ACC112 (cell line): ENCODE results near the gene ATP9A.
"Not testable (repeated sequence)": the region's sequence is repeated elsewhere in the genome, so short reads cannot be mapped to it uniquely, and the experiment has no call there.

Experiments used
- H2AFZ ChIP-seq: fragments of 200-600 bp; sonication (generic); one replicate; pipeline ENCODE4 v1.6.0; 2017; ENCODE audit warnings: antibody characterized with exemption, low read length; ENCODE audit not compliant: unreplicated experiment
- H3K27ac ChIP-seq: fragments of 200-600 bp; sonication (generic); 2 replicates; pipeline ENCODE4 v1.5.1; 2014; ENCODE audit warnings: low read depth, mild to moderate bottlenecking, antibody characterized with exemption, low read length, moderate library complexity
- H3K27me3 ChIP-seq: fragments of 200-600 bp; sonication (generic); 2 replicates; pipeline ENCODE4 v1.6.1; 2014; ENCODE audit warnings: mild to moderate bottlenecking, antibody characterized with exemption, low read length, moderate library complexity, mixed read lengths; ENCODE audit not compliant: insufficient read depth
- H3K36me3 ChIP-seq: fragments of 200-600 bp; sonication (generic); 2 replicates; pipeline ENCODE4 v1.6.1; 2016; ENCODE audit warnings: mild to moderate bottlenecking, antibody characterized with exemption, low read length, moderate library complexity, mixed read lengths; ENCODE audit not compliant: insufficient read depth
- H3K4me1 ChIP-seq: fragments of 200-600 bp; sonication (generic); one replicate; pipeline ENCODE4 v1.6.1; 2016; ENCODE audit warnings: low read length, mixed read lengths; ENCODE audit not compliant: insufficient read depth, unreplicated experiment, control insufficient read depth
- H3K4me3 ChIP-seq: fragments of 200-600 bp; sonication (generic); 2 replicates; pipeline ENCODE4 v1.5.1; 2014; ENCODE audit warnings: mild to moderate bottlenecking, low read depth, low read length
- H3K79me2 ChIP-seq: fragments of 200-600 bp; sonication (generic); one replicate; pipeline ENCODE4 v1.6.0; 2016; ENCODE audit warnings: low read length; ENCODE audit not compliant: control insufficient read depth, unreplicated experiment, insufficient read depth

The ATP9A gene

GRCh38 chr20:51791626-51792025 is 23.4 kb upstream of the ATP9A start:
- no peaks in the 10 kb centered on the region for H3K79me2 ChIP-seq

GRCh38 chr20:51790256-51790655 is 22.1 kb upstream of the ATP9A start:
- Histone ChIP-seq H3K27ac (no peak overlapping the region), H2AFZ (no peak overlapping the region), H3K36me3 (no peaks in the 10 kb centered on the region), H3K79me2 (no peaks in the 10 kb centered on the region), H3K27me3 (no peaks in the 10 kb centered on the region), H3K4me3 (no peak overlapping the region), H3K4me1 (no peaks in the 10 kb centered on the region)

More at GRCh38 chr20:51791626-51792025, 23.4 kb upstream of the ATP9A start:
- Histone ChIP-seq H3K27ac (no peak overlapping the region), H3K36me3 (no peaks in the 10 kb centered on the region), H3K4me1 (no peaks in the 10 kb centered on the region), H3K4me3 (no peak overlapping the region), H2AFZ (no peak overlapping the region), H3K27me3 (no peaks in the 10 kb centered on the region)

DNA sequence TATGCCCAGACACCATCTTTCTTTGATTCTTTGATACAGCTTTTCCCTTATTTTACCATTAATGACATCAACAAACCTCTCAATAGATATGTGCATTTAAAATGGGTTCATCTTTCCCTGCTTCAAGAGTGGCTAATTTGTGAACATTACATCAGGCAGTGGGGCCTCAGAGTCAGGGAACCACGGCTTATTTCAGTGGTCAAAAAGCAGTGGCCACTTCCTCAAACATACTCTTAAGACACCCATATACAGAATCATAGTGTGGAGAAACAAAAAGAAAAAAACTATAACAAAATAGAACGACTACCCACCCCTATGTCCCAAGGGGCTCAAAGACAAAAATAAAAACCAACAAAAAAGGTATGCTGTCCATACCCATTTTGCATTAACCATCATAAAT is 21.2 kb upstream of the ATP9A start:
- Histone ChIP-seq H3K27me3 (no peaks in the 10 kb centered on the region), H3K79me2 (no peaks in the 10 kb centered on the region), H2AFZ (no peak overlapping the region), H3K36me3 (no peaks in the 10 kb centered on the region), H3K4me1 (no peaks in the 10 kb centered on the region), H3K4me3 (no peak overlapping the region), H3K27ac (no peak overlapping the region)

DNA sequence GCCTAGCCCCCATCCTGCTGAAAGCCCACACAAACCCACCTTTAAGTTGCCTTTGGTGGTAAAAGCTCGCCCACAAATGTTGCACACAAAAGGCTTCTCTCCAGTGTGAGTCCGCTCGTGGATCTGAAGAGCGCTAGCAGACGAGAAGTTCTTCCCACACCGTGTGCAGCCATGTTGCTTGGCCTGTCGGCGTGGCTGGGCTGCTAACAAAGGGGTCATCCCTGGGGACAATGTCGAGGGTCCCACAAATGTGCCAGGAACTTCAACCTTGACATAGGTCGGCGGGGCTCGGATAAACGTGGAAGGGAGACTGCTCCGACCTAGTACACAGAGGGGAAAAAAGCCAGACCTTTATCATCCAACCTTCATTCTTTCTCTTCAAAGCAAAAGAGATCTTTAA is 20.6 kb upstream of the ATP9A start:
- H3K79me2 ChIP-seq, result no peaks in the 10 kb centered on the region
- H3K4me1 ChIP-seq, result no peaks in the 10 kb centered on the region
- no peaks in the 10 kb centered on the region for H3K27me3 ChIP-seq
- no peak overlapping the region for H3K27ac ChIP-seq
- no peak overlapping the region for H3K4me3 ChIP-seq
- H3K36me3 ChIP-seq, result no peaks in the 10 kb centered on the region
- no peak overlapping the region for H2AFZ ChIP-seq

DNA sequence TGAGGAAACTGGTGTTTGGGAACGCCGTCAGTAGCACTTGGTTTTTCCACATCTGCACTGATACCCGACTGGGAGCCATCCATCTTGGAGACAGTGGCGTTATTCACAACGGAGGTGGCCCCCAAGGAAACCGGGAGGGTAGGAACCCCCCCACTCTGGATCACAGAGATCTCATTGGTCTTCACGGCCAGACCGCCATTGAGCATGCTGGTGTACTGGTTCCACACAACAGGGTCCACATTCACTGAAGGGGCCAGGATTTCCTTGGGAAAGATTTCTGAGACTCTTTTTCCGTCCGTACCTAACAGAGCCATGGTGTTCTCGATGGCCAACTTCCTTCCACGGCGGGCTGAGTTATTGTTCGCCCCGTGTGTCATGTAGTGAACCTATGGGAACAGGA is 16.1 kb upstream of the ATP9A start:
- no peaks in the 10 kb centered on the region for H3K79me2 ChIP-seq
- no peaks in the 10 kb centered on the region for H3K4me1 ChIP-seq
- H3K4me3 ChIP-seq, result no peak overlapping the region
- H3K36me3 ChIP-seq, result no peaks in the 10 kb centered on the region
- H3K27ac ChIP-seq, result no peak overlapping the region
- H2AFZ ChIP-seq, result no peak overlapping the region
- no peaks in the 10 kb centered on the region for H3K27me3 ChIP-seq

DNA sequence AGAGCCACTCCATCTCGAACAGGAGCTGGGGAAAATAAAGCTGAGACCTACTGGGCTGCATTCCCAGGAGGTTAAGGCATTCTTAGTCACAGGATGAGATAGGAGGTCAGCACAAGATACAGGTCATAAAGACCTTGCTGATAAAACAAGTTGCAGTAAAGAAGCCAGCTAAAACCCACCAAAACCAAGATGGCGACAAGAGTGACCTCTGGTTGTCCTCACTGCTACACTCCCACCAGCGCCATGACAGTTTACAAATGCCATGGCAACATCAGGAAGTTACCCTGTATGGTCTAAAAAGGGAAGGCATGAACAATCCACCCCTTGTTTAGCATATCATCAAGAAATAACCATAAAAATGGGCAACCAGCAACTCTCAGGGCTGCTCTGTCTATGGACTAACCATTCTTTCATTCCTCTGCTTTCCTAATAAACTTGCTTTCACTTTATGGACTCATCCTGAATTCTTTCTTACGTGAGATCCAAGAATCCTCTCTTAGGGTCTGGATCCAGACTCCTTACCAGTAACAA is 10.1 kb upstream of the ATP9A start:
- not testable (repeated sequence) for H3K79me2 ChIP-seq, H3K4me1 ChIP-seq, H3K27me3 ChIP-seq, H3K27ac ChIP-seq, H3K36me3 ChIP-seq, H2AFZ ChIP-seq, H3K4me3 ChIP-seq

- Histone ChIP-seq H3K79me2 (no peaks in the 10 kb centered on the region), H3K36me3 (no peaks in the 10 kb centered on the region), H3K4me1 (no peaks in the 10 kb centered on the region), H3K27ac (no peak overlapping the region), H2AFZ (no peak overlapping the region), H3K27me3 (no peaks in the 10 kb centered on the region), H3K4me3 (no peak overlapping the region)
These were observed 7.1 kb upstream of the ATP9A start for GRCh38 chr20:51775241-51775640.

DNA sequence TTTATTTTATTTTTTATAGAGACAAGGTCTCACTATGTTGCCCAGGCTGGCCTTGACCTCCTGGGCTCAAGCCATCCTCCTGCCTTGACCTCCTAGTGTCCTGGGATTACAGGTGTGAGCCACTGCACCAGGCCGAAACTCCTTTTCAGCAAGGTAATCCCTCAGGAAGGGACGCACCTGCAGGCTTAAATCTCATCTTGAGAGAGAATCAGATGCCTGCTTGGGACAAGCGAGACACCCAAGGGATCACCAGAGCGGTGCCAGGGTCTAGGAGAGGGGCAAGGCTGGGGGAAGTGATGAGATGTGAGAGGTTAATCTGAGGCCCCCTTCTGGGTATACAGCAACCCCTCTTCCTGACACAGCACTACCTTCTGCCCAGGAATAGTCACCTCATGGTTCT is 4.0 kb upstream of the ATP9A start:
- Histone ChIP-seq H3K27ac (no peak overlapping the region), H2AFZ (no peak overlapping the region), H3K79me2 (no peaks in the 10 kb centered on the region), H3K4me1 (no peaks in the 10 kb centered on the region), H3K36me3 (no peaks in the 10 kb centered on the region), H3K27me3 (no peaks in the 10 kb centered on the region), H3K4me3 (no peak overlapping the region)

- H3K27ac ChIP-seq, result no peak overlapping the region
- H3K79me2 ChIP-seq, result no peaks in the 10 kb centered on the region
- H3K4me3 ChIP-seq, result no peak overlapping the region
- H2AFZ ChIP-seq, result no peak overlapping the region
- H3K27me3 ChIP-seq, result no peaks in the 10 kb centered on the region
- H3K4me1 ChIP-seq, result no peaks in the 10 kb centered on the region
- H3K36me3 ChIP-seq, result no peaks in the 10 kb centered on the region
These were observed 1.9 kb upstream of the ATP9A start for GRCh38 chr20:51769976-51770615.

DNA sequence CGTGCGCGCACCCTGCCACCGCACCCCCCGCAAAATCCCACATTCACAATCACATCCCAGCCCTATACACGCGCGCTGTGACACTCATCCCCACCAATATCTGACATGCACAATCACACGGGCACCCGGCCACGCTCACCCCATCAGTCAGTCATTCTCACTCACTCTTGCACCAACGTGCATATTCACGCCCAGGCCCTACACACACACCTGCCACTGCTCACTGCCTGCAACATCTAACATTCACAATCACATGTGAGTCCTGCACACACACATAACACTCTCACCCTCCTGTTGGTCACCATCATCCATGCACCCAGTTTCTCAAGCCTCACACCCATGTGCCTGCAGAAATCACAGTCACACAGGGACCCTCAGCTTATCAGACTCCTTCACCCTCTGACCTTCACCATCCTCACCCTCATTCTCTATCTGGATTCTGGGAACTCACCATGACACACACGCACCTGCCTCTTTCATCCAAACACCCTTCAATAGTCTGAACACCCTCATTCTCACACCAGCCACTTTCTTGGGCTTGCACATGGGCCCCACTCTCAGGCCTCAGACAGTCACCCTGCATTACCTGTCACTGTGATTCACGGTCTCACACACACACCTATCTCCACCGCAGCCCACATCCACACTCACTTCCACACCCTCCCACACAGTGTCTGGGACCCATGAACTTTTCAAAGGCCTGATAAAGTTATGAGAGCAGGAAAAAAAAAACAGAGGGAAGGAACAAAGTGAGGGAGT is 748 bp upstream of the ATP9A start:
- Histone ChIP-seq H3K4me1 (no peaks in the 10 kb centered on the region), H3K27me3 (no peaks in the 10 kb centered on the region), H3K36me3 (no peaks in the 10 kb centered on the region), H3K27ac (no peak overlapping the region), H3K79me2 (no peaks in the 10 kb centered on the region), H2AFZ (no peak overlapping the region), H3K4me3 (no peak overlapping the region; the same call in 1 of the 2 replicates)
